Immature natural killer cell (primary cell): Measurements from ENCODE around the gene ATP6AP1. TPM values are rescaled to one million over a fixed set of nuclear protein-coding genes. Genes with fewer than 3 reads are reported as not detected.
A peak's percentile ranks its signal among the peaks of the same experiment; 100 is the strongest.

ENCODE experiments used
- DNase-seq, 3 donors: peaks; one replicate each; pipeline ENCODE4 v3.0.0; 2022; ENCODE audit warnings: mixed read lengths in 1 of 3
- H3K27ac Mint-ChIP-seq, 6 donors: one replicate each; pipeline ENCODE4 v1.8.0; 2020; ENCODE audit warnings: mixed read lengths in 6 of 6, mild to moderate bottlenecking in 5 of 6, inconsistent platforms in 4 of 6, moderate library complexity in 3 of 6
- H3K27me3 Mint-ChIP-seq, 3 donors: one replicate each; pipeline ENCODE4 v1.8.0; 2020 to 2021; ENCODE audit warnings: low read depth in 3 of 3, mild to moderate bottlenecking in 3 of 3, mixed read lengths in 3 of 3, moderate library complexity in 3 of 3, inconsistent platforms in 1 of 3
- H3K36me3 Mint-ChIP-seq, 3 donors: one replicate each; pipeline ENCODE4 v1.8.0; 2020; ENCODE audit warnings: mixed read lengths in 3 of 3, inconsistent platforms in 2 of 3, mild to moderate bottlenecking in 2 of 3
- H3K4me1 Mint-ChIP-seq, 2 donors: one replicate each; pipeline ENCODE4 v1.8.0; 2020; ENCODE audit warnings: inconsistent platforms in 2 of 2, mild to moderate bottlenecking in 2 of 2, mixed read lengths in 2 of 2, moderate library complexity in 1 of 2
- H3K4me3 Mint-ChIP-seq, 5 donors: one replicate each; pipeline ENCODE4 v1.8.0; 2020; ENCODE audit warnings: mild to moderate bottlenecking in 5 of 5, mixed read lengths in 5 of 5, inconsistent platforms in 3 of 5, moderate library complexity in 3 of 5
- H3K9me3 Mint-ChIP-seq, 6 donors: one replicate each; pipeline ENCODE4 v1.8.0; 2020; ENCODE audit warnings: mild to moderate bottlenecking in 6 of 6, mixed read lengths in 6 of 6, inconsistent platforms in 4 of 6, moderate library complexity in 3 of 6
- polyA plus RNA-seq, 3 donors: library from polyadenylated mRNA; unstranded; fragments of 300-500 nt; fragmentation: Illumina TruSeq; gene quantifications; one replicate each; pipeline ENCODE4 v1.2.3, GENCODE V29; 2021

ATP6AP1 gene
- polyA plus RNA-seq, 3 donors from 2014 or later: 98.3 to 193 (median 154) TPM

- peaks cover 22 to 32% (median 30%) of the 10 kb centered on the region in 3 donors for H3K27me3 Mint-ChIP-seq
- peaks cover 16 to 19% of the 10 kb centered on the region in 2 donors for H3K4me1 Mint-ChIP-seq
- no peak overlapping the region for H3K27ac Mint-ChIP-seq
Measured at GRCh38 chrX:154403192-154403591, 25.3 kb upstream of the ATP6AP1 start.

GRCh38 chrX:154403858-154404257 lies 24.6 kb upstream of the ATP6AP1 start:
- peaks cover 19 to 23% of the 10 kb centered on the region in 2 donors for H3K4me1 Mint-ChIP-seq
- DNase-seq: no peak
- H3K27ac Mint-ChIP-seq: peak overlapping the region in 1 of 6 donors; percentile 56
- H3K27me3 Mint-ChIP-seq: peaks cover 16 to 26% (median 23%) of the 10 kb centered on the region in 3 donors
- no peak overlapping the region for H3K4me3 Mint-ChIP-seq
- no peaks in the 10 kb centered on the region for H3K9me3 Mint-ChIP-seq
- peaks cover 6 to 20% (median 10%) of the 10 kb centered on the region in 3 donors for H3K36me3 Mint-ChIP-seq

More at GRCh38 chrX:154403192-154403591, 25.3 kb upstream of the ATP6AP1 start:
- Mint-ChIP-seq H3K36me3 (peaks cover 8 to 27% (median 13%) of the 10 kb centered on the region in 3 donors), H3K4me3 (no peak overlapping the region), H3K9me3 (no peaks in the 10 kb centered on the region)
- no peak for DNase-seq

- Mint-ChIP-seq H3K27ac (no peak overlapping the region), H3K4me1 (peaks cover 11 to 20% of the 10 kb centered on the region in 2 donors), H3K27me3 (peaks cover 8 to 17% (median 17%) of the 10 kb centered on the region in 3 donors), H3K9me3 (no peaks in the 10 kb centered on the region), H3K36me3 (peaks cover 1 to 11% (median 2%) of the 10 kb centered on the region in 3 donors), H3K4me3 (no peak overlapping the region)
- DNase-seq: no peak
Measured at GRCh38 chrX:154404625-154405192, 23.8 kb upstream of the ATP6AP1 start.

GRCh38 chrX:154408659-154409221 lies 19.7 kb upstream of the ATP6AP1 start:
- peaks cover 2 to 10% (median 8%) of the 10 kb centered on the region in 3 donors for H3K27me3 Mint-ChIP-seq
- peak overlapping the region; percentile 31 to 77 (median 70) for H3K4me3 Mint-ChIP-seq
- DNase-seq: no peak
- H3K4me1 Mint-ChIP-seq: peaks cover 26% of the 10 kb centered on the region in 2 donors
- no peaks in the 10 kb centered on the region for H3K9me3 Mint-ChIP-seq
- no peaks in the 10 kb centered on the region for H3K36me3 Mint-ChIP-seq
- peak overlapping the region; percentile 76 to 88 (median 80) for H3K27ac Mint-ChIP-seq

- Mint-ChIP-seq H3K4me1 (peaks cover 26% of the 10 kb centered on the region in 2 donors), H3K36me3 (no peaks in the 10 kb centered on the region), H3K4me3 (peak within 1 kb of the TSS; percentile 31 to 77 (median 70)), H3K9me3 (no peaks in the 10 kb centered on the region), H3K27ac (peak within 1 kb of the TSS; percentile 76 to 88 (median 83)), H3K27me3 (peaks cover 2 to 11% (median 9%) of the 10 kb centered on the region in 3 donors)
- DNase-seq: peak in 1 of 3 donors; percentile 42
Measured at GRCh38 chrX:154409222-154409871, 19.1 kb upstream of the ATP6AP1 start, which contains the start of gene DNASE1L1. DNASE1L1 (minus strand) TSS chrX:154409254; CDS start chrX:154405568, 3,686 bp downstream.

- H3K27me3 Mint-ChIP-seq: peaks cover 4 to 8% (median 8%) of the 10 kb centered on the region in 3 donors
- peak overlapping the region; percentile 71 to 81 (median 76) for H3K4me3 Mint-ChIP-seq
- peak; percentile 27 to 34 (median 34) for DNase-seq
- H3K4me1 Mint-ChIP-seq: peaks cover 26% of the 10 kb centered on the region in 2 donors
- no peaks in the 10 kb centered on the region for H3K36me3 Mint-ChIP-seq
- H3K9me3 Mint-ChIP-seq: no peaks in the 10 kb centered on the region
- peak overlapping the region; percentile 62 to 86 (median 78) for H3K27ac Mint-ChIP-seq
Measured at GRCh38 chrX:154411981-154412340, 16.5 kb upstream of the ATP6AP1 start.

- peaks cover 4 to 10% (median 8%) of the 10 kb centered on the region in 3 donors for H3K27me3 Mint-ChIP-seq
- no peaks in the 10 kb centered on the region for H3K36me3 Mint-ChIP-seq
- no peak for DNase-seq
- H3K4me3 Mint-ChIP-seq: peak overlapping the region; percentile 71 to 81 (median 76)
- peak overlapping the region; percentile 49 to 86 (median 78) for H3K27ac Mint-ChIP-seq
- H3K4me1 Mint-ChIP-seq: peaks cover 26% of the 10 kb centered on the region in 2 donors
- H3K9me3 Mint-ChIP-seq: no peaks in the 10 kb centered on the region
Measured at GRCh38 chrX:154412468-154412867, 16.0 kb upstream of the ATP6AP1 start.

- peak overlapping the region in 4 of 5 donors; percentile 7 to 76 (median 38) for H3K4me3 Mint-ChIP-seq
Measured at GRCh38 chrX:154413142-154413541, 15.3 kb upstream of the ATP6AP1 start.

GRCh38 chrX:154417157-154417556 lies 11.3 kb upstream of the ATP6AP1 start:
- Mint-ChIP-seq H3K27ac (no peak overlapping the region), H3K36me3 (no peaks in the 10 kb centered on the region), H3K4me1 (peaks cover 6 to 8% of the 10 kb centered on the region in 2 donors), H3K27me3 (peaks cover 1 to 6% (median 4%) of the 10 kb centered on the region in 3 donors), H3K4me3 (no peak overlapping the region), H3K9me3 (no peaks in the 10 kb centered on the region)
- DNase-seq: no peak

More at GRCh38 chrX:154413142-154413541, 15.3 kb upstream of the ATP6AP1 start:
- no peak for DNase-seq
- Mint-ChIP-seq H3K36me3 (no peaks in the 10 kb centered on the region), H3K9me3 (no peaks in the 10 kb centered on the region), H3K27ac (peak overlapping the region in 3 of 6 donors; percentile 62 to 86 (median 84)), H3K27me3 (peaks cover 4 to 10% (median 8%) of the 10 kb centered on the region in 3 donors), H3K4me1 (peaks cover 26% of the 10 kb centered on the region in 2 donors)

DNA sequence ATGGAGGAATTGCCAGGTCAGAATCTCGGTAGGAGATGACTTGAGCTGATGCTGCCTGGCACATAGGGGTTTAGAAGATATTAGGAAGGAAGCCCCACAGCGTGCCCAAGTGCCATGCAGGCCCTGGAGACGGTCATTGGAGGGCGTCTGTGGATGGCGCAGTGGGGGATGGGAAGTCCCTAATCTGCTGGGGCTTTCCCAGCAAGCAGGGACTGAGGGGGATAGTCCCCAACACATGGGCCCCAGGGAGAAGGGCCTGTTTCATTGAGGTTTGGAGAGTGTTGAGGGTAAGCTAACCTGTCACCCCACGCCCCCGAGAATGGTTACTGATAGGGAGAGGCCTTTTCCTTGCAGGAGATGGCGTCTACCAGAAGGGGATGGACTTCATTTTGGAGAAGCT lies 9.3 kb upstream of the ATP6AP1 start:
- Mint-ChIP-seq H3K36me3 (no peaks in the 10 kb centered on the region), H3K9me3 (no peaks in the 10 kb centered on the region)

GRCh38 chrX:154419688-154420401 lies 8.6 kb upstream of the ATP6AP1 start:
- Mint-ChIP-seq H3K9me3 (no peaks in the 10 kb centered on the region), H3K27ac (no peak overlapping the region), H3K27me3 (peaks cover 0 to 4% (median 1%) of the 10 kb centered on the region in 3 donors), H3K36me3 (no peaks in the 10 kb centered on the region), H3K4me3 (no peak overlapping the region), H3K4me1 (no peaks in the 10 kb centered on the region)
- DNase-seq: no peak

More for the DNA sequence above, 9.3 kb upstream of the ATP6AP1 start:
- peaks cover 0 to 4% (median 1%) of the 10 kb centered on the region in 3 donors for H3K27me3 Mint-ChIP-seq
- no peak overlapping the region for H3K4me3 Mint-ChIP-seq
- no peak overlapping the region for H3K27ac Mint-ChIP-seq
- DNase-seq: no peak
- no peaks in the 10 kb centered on the region for H3K4me1 Mint-ChIP-seq

GRCh38 chrX:154420402-154420756 lies 8.1 kb upstream of the ATP6AP1 start:
- H3K4me1 Mint-ChIP-seq: no peaks in the 10 kb centered on the region
- no peak for DNase-seq
- no peak overlapping the region for H3K27ac Mint-ChIP-seq
- H3K27me3 Mint-ChIP-seq: peaks cover 0 to 4% (median under 1%) of the 10 kb centered on the region in 3 donors
- no peaks in the 10 kb centered on the region for H3K36me3 Mint-ChIP-seq
- H3K4me3 Mint-ChIP-seq: no peak overlapping the region
- no peaks in the 10 kb centered on the region for H3K9me3 Mint-ChIP-seq

DNA sequence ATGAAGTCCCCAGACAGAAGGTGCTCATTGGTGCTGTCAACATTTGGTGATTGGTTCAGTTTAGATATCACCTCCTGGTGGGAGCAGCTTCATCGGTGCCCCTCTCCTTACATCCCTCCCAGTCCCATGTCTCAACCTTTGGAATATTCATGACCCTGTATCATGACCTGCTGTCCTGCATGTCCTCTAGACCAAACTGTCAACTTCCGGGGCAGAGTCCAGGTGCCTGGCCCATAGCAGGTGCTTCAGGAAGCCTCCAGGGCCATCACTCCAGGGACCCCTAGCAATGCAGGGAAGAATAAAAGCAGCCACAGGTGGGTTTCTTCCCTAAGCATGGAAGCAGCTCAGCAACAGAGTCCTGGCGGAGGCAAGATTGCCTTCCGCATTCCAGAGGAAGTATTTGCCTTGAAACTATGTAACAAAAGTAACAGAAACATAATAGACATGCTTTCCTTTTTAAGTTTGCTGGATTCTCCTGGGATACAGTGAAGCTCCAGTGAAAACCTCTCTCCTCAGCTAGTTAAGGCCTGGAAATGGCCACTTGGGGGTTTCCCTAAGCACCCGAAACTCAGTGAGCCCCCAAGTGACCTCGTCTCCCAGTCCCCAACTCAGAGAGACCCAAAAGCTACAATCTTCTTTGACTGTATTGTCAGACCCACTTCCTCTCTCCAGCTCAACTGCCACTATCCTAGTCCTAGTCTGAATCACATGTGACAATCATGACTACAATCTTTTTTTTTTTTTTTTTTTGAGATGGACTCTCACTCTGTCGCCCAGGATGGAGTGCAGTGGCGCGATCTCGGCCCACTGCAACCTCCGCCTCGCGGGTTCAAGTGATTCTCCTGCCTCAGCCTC lies 1.3 kb upstream of the ATP6AP1 start:
- peaks cover 21 to 25% of the 10 kb centered on the region in 2 donors for H3K4me1 Mint-ChIP-seq

More for the DNA sequence above, 1.3 kb upstream of the ATP6AP1 start:
- H3K9me3 Mint-ChIP-seq: no peaks in the 10 kb centered on the region
- H3K27me3 Mint-ChIP-seq: peaks cover 3 to 15% (median 11%) of the 10 kb centered on the region in 3 donors
- H3K4me3 Mint-ChIP-seq: peak overlapping the region in 2 of 5 donors; percentile 30 to 39
- no peak overlapping the region for H3K27ac Mint-ChIP-seq
- no peak for DNase-seq
- no peaks in the 10 kb centered on the region for H3K36me3 Mint-ChIP-seq
